Measurements from ENCODE around the gene CD8B.
"Not testable (repeated sequence)": the region's sequence is repeated elsewhere in the genome, so short reads cannot be mapped to it uniquely, and the experiment has no call there.

The CD8B gene

GRCh38 chr2:86839455-86839854 lies 22.2 kb downstream of the CD8B start:
- in situ Hi-C loops (cut with MboI; ENCODE audit: low pct_unique_long_range_greater_than_20kb, low sequenced_read_pairs); DNase-seq: not testable (repeated sequence)

DNA sequence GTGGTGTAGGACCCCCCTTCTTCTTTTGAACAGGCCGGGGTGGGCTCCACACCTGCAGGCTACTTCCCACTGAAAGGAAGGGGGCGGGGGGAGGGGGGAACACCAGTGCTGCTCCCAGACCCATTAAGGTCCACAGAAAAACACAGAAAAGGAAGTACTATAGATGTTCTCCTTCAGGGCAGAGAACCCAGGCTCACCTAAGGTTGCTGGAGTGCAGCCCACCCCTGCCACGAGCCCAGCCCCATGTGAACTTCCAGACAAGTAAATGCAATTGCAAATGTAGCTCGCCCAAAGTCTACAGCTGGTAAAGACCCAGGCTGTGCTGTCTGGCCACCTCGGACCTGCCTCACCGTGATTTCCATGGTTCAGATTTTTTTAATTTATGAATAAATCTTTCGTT lies 24.0 kb downstream of the CD8B start:
- DNase-seq: not testable (repeated sequence)

GRCh38 chr2:86836915-86837695 lies 24.6 kb downstream of the CD8B start:
- peak; percentile 56 for DNase-seq
- in situ Hi-C loops (cut with MboI; ENCODE audit: low pct_unique_long_range_greater_than_20kb, low sequenced_read_pairs): not testable (repeated sequence)

More for the DNA sequence above, 24.0 kb downstream of the CD8B start:
- in situ Hi-C loops (cut with MboI; ENCODE audit: low pct_unique_long_range_greater_than_20kb, low sequenced_read_pairs): not testable (repeated sequence)

DNA sequence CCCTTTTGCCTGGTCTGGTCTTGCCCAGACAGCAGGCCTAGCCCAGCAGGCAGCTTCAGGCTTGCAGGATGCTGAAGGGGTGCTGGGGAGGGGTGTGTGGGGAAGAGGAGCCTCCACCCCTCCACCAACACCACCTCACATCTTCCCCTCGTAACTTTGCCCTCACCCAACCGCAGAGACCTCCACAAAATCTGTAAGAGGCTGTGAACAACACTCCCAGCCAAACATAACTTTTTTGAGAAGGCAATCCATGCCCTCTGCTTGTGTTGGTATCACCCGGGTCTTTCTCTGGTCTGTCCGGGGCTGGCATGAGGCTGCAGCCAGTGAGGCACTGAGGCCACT lies 26.2 kb downstream of the CD8B start:
- in situ Hi-C loops (cut with MboI; ENCODE audit: low pct_unique_long_range_greater_than_20kb, low sequenced_read_pairs); DNase-seq: not testable (repeated sequence)

DNA sequence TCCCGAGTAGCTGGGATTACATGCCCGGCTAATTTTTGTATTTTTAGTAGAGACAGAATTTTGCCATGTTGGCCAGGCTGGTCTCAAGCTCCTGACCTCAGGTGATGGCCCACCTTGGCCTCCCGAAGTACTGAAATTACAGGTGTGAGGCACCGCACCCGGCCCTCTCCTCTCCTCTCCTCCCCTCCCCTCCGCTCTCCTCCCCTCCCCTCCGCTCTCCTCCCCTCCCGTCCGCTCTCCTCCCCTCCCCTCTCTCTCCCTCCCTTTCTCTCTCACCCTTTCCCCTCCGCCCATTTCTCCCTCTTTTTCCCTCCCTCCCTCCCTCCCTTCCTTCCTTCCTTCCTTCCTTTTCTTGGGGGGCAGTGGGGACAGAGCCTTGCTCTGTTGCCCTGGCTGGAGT lies 28.4 kb downstream of the CD8B start:
- no peak for DNase-seq
- in situ Hi-C loops (cut with MboI; ENCODE audit: low pct_unique_long_range_greater_than_20kb, low sequenced_read_pairs): no loop called here

DNA sequence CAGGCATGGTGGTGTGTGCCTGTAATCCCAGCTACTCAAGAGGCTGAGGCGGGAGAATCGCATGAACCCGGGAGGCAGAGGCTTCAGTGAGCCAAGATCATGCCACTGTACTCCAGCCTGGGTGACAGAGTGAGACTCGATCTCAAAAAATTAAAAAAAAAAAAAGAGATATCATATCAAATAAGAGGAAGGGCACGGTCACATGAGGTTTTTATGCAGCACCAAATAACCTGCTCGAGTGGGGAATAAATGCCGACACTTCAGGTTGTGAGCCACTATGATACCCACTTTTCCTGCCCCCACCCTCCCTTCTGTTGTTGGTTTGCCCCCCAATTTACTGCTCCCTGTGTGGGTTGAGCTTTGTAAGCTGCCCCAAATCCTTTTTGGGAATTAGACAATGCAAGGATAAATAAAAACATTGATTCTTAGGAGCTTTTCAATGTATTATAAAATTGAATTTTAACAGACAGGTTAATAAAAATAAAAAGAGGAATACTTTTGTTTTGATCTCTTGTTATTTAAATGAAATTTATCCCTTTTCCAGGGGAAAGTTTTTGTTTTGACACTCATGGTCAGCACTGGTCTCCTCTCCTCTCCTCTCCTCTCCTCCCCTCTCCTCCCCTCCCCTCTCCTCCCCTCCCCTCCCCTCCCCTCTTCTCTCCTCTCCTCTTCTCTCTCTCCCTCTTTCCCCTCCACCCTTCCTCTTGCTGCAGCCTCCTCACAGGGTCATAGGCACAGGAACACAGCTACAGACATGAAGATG lies 29.2 kb downstream of the CD8B start:
- in situ Hi-C loops (cut with MboI; ENCODE audit: low pct_unique_long_range_greater_than_20kb, low sequenced_read_pairs): no loop called here
- DNase-seq: no peak

GRCh38 chr2:86831537-86831936 lies 30.1 kb downstream of the CD8B start:
- in situ Hi-C loops (cut with MboI; ENCODE audit: low pct_unique_long_range_greater_than_20kb, low sequenced_read_pairs): no loop called here
- no peak for DNase-seq

DNA sequence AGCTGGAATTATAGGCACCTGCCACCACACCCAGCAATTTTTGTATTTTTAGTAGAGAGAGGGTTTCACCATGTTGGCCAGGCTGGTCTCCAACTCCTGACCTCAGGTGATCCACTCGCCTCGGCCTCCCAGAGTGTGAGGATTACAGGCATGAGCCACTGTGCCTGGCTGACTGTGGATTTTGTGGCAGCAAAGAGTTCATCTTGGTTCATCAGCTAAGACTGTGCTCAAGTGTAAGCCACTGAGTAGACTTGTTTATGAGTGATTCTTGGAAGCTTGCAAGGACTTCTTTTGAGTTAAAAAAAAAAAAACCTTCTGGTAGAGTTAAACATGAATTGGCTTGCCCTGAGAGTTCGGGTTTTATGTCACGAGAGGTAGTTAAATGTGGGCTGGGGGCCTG lies 34.7 kb downstream of the CD8B start:
- in situ Hi-C loops (cut with MboI; ENCODE audit: low pct_unique_long_range_greater_than_20kb, low sequenced_read_pairs): no loop called here
- DNase-seq: no peak

GRCh38 chr2:86825693-86826381 lies 35.8 kb downstream of the CD8B start:
- in situ Hi-C loops (cut with MboI; ENCODE audit: low pct_unique_long_range_greater_than_20kb, low sequenced_read_pairs): no loop called here
- no peak for DNase-seq

DNA sequence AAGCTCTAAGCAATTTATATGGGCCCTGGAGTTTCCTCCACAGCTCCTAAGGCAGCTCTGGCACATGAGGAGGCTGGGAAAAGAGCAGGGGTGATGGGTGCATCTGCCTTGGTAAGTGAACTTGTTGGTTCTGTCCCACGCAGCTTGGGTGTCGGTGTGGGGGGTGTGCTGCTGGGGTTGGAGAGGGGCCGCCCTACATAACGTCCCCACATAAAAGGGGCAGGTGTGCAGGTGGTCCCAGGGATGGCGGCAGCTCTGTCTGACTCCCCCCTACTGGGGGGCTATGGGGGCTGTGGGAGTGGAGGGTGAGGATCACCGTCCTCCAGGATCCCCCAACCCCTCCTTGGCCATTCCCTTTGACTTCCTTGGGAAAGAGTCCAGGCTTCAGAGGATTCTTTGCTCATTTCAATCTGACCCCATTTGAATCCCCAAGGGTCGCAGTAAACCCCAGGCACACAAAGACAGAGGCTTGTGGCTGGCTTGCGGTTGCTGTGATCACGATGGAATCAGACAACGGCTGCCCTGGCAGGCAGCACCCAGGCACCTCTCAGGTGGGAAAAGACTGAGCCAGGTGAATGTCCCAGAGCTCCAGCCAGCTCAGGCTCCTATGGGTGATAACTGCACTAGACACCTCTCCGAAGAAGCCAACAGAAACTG lies 36.5 kb downstream of the CD8B start:
- in situ Hi-C loops (cut with MboI; ENCODE audit: low pct_unique_long_range_greater_than_20kb, low sequenced_read_pairs): no loop called here
- no peak for DNase-seq

GRCh38 chr2:86822668-86823345 lies 38.9 kb downstream of the CD8B start:
- in situ Hi-C loops (cut with MboI; ENCODE audit: low pct_unique_long_range_greater_than_20kb, low sequenced_read_pairs): no loop called here
- DNase-seq: no peak

- no peak for DNase-seq
- in situ Hi-C loops (cut with MboI; ENCODE audit: low pct_unique_long_range_greater_than_20kb, low sequenced_read_pairs): no loop called here
These were observed 39.8 kb downstream of the CD8B start for GRCh38 chr2:86821842-86822241.

GRCh38 chr2:86821306-86821705 lies 40.4 kb downstream of the CD8B start:
- no peak for DNase-seq
- in situ Hi-C loops (cut with MboI; ENCODE audit: low pct_unique_long_range_greater_than_20kb, low sequenced_read_pairs): no loop called here

DNA sequence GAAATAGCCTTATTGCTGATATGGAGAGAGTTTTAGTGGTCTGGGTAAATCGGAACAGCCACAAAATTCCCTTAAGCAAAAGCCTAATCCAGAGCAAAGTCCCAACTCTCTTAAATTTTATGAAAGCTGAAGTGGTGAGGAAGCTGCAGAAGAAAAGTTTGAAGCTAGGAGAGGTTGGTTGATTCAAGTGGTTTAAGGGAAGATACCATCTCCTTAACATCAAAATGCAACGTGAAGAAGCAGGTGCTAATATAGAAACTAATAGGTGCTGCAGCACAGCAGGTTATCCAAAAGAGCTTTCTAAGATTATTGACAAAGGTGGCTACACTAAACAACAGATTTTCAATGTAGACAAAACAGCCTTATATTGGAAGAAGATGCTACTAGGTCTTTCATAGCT lies 42.7 kb downstream of the CD8B start:
- no peak for DNase-seq
- in situ Hi-C loops (cut with MboI; ENCODE audit: low pct_unique_long_range_greater_than_20kb, low sequenced_read_pairs): no loop called here

DNA sequence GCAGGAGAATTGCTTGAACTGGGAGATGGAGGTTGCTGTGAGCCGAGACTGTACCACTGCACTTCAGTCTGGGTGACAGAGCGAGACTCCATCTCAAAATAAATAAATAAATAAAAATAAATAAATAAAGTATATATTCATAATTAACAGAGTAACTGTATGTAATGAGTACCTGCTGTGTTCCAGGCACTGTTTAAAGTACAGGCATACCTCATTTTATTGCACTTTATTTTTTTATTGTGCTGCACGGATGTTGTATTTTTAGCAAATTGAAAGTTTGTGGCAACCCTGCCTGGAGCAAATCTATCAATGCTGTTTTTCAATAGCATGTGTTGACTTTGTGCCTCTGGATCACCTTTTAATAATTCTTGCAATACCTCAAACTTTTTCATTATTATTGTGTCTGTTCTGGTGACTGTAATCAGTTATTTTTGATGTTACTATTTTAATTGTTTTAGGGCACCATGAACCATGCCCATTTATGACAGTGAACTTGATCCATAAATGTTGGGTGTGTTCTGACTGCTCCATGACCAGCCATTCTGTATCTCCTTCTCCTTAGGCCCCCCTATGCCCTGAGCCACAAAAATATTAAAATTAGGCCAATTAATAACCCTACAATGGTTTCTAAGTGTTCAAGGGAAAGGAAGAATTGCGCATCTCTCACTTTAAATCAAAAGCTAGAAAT lies 43.4 kb downstream of the CD8B start:
- in situ Hi-C loops (cut with MboI; ENCODE audit: low pct_unique_long_range_greater_than_20kb, low sequenced_read_pairs): no loop called here
- DNase-seq: no peak

DNA sequence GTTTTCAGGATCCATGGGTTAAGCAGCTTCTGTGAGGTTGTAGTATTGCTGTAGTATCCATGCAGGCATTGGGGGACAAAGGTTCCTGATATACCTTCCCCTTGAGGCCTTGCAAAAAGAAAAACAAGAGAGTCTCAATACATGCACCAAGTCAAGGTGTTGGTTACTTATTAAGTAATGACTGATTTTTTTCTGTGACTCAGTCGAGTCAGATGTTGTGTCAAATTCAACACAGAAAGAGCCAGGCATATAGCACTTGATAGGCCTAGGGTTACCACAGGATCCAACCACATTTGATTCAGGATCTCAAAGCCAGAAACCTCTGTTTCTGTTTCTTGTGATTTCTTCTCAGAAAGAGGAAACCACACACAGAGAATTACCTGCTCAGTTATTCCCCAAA lies 46.1 kb downstream of the CD8B start:
- DNase-seq: no peak
- in situ Hi-C loops (cut with MboI; ENCODE audit: low pct_unique_long_range_greater_than_20kb, low sequenced_read_pairs): no loop called here

GRCh38 chr2:86809481-86810121 lies 52.1 kb downstream of the CD8B start:
- in situ Hi-C loops (cut with MboI; ENCODE audit: low pct_unique_long_range_greater_than_20kb, low sequenced_read_pairs): no loop called here
- DNase-seq: no peak

Measured in KBM-7 (cell line).